GM13977 (cell line): ENCODE measurements around the gene MEIS2.

ENCODE experiments used
- DNase-seq: peaks from one replicate; pipeline ENCODE4 v3.0.0; 2012; ENCODE audit warnings: low spot score
- CTCF ChIP-seq: IDR thresholded peaks from 2 replicates; pipeline ENCODE4 v1.5.1; 2012; ENCODE audit warnings: mild to moderate bottlenecking, control low read depth; ENCODE audit not compliant: insufficient read depth; ENCODE audit errors: extremely low read depth, missing control alignments
- in situ Hi-C: fragments of 300-500 bp; cut with MboI; formaldehyde crosslinking; loops from one replicate; pipeline ENCODE4 v1.12.0; 2022; ENCODE audit warnings: low sequenced_read_pairs, low pct_unique_long_range_greater_than_20kb, mixed read lengths, inconsistent platforms; ENCODE audit not compliant: unreplicated experiment

The MEIS2 gene

GRCh38 chr15:37057256-37057655 is 43.1 kb downstream of the MEIS2 start:
- in situ Hi-C loops, result no loop called here
- DNase-seq, result no peak
- TF ChIP-seq CTCF, result no peak

DNA sequence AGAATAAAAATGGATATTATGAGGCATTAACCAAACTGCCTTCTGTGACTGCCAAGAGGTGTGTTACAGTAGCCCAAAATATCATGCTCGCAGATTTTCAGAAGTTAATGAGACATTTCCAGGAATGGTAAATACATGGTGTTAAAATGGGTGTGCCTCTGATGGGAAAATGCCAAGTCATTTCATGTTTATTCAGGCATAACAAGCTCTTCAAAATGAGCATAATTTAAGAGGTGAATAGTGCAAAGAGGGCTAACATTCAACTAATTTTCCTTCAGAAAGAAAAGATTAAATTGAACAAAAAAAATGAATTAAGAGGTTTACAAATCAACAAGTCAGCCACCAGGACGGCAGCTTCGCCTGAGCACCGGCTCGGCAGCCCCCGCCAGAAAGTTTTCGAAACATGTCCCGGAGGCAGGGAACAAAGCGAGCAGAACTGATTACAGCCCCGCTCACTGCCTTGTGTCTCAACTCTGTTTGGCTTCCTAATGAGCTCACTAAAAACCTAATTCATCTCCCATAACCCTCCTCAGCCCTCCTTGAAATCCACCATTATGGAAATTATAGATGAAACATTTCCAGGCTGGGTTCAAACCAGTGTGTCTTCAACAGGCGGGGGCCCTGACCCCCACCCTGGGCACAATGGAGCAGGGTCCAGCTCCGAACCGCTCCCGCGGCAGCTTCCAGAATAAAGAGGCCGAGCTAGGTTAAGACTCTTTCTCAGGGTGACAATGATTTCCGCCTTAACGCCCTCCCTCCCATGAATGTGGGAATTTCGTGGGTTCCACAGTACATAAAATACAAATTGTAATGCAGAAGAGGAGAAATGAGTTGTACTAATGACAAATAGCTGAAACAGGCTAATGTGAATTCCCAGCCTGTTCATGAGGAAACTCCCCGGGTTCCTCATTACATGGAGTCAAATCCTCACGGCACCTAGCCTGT is 43.9 kb downstream of the MEIS2 start:
- in situ Hi-C loops, result no loop called here
- no peak for DNase-seq
- TF ChIP-seq CTCF, result no peak

GRCh38 chr15:37055481-37055880 is 44.9 kb downstream of the MEIS2 start:
- no peak for DNase-seq
- in situ Hi-C loops, result no loop called here
- TF ChIP-seq CTCF, result no peak

DNA sequence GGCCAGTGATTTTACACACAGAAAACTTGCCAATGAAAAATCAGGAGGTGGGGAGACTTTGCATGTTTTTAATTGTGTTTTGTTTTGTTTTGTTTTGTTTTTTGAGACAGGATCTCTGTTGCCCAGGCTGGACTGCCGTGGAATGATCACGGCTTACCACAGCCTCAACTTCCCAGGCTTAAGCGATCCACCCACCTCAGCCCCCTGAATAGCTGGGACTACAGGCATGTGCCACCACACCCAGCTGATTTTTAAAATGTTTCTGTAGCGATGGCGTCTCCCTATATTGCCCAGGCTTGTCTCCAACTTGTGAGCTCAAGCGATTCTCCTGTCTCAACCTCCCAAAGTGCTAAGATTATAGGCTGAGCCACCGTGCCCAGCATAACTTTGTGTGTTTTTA is 46.0 kb downstream of the MEIS2 start:
- no peak for TF ChIP-seq CTCF
- in situ Hi-C loops, result no loop called here
- no peak for DNase-seq

- DNase-seq, result no peak
- in situ Hi-C loops, result no loop called here
- TF ChIP-seq CTCF, result no peak
Measured at GRCh38 chr15:37053166-37053565, 47.2 kb downstream of the MEIS2 start.

- in situ Hi-C loops, result no loop called here
- DNase-seq, result no peak
- TF ChIP-seq CTCF, result no peak
Measured at GRCh38 chr15:37050345-37050744, 50.0 kb downstream of the MEIS2 start.
